ENCODE data around the gene LRMDA. TPM values are rescaled to one million over a fixed set of nuclear protein-coding genes. Genes with fewer than 3 reads are reported as not detected.
A peak's percentile ranks its signal among the peaks of the same experiment; 100 is the strongest.

The LRMDA gene
- total RNA-seq, 1 donor from 2014 or later: 29.9 TPM

- Histone ChIP-seq H3K9me3 (no peaks in the 10 kb centered on the region), H3K27ac (no peak overlapping the region), H3K36me3 (no peaks in the 10 kb centered on the region), H3K4me3 (no peak overlapping the region), H3K27me3 (ENCODE audit: low read depth) (no peaks in the 10 kb centered on the region), H3K4me1 (peaks cover 10% of the 10 kb centered on the region)
- ATAC-seq (no peak), DNase-seq (no peak)
- intact Hi-C loops (cut with DNase I): no loop called here
- TF ChIP-seq, protein P1, sequence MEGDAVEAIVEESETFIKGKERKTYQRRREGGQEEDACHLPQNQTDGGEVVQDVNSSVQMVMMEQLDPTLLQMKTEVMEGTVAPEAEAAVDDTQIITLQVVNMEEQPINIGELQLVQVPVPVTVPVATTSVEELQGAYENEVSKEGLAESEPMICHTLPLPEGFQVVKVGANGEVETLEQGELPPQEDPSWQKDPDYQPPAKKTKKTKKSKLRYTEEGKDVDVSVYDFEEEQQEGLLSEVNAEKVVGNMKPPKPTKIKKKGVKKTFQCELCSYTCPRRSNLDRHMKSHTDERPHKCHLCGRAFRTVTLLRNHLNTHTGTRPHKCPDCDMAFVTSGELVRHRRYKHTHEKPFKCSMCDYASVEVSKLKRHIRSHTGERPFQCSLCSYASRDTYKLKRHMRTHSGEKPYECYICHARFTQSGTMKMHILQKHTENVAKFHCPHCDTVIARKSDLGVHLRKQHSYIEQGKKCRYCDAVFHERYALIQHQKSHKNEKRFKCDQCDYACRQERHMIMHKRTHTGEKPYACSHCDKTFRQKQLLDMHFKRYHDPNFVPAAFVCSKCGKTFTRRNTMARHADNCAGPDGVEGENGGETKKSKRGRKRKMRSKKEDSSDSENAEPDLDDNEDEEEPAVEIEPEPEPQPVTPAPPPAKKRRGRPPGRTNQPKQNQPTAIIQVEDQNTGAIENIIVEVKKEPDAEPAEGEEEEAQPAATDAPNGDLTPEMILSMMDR (IDR thresholded peaks at IDR 0.05): no peak
Measured at GRCh38 chr10:76229341-76229740, 797.9 kb downstream of the LRMDA start.

GRCh38 chr10:76230921-76231285 is 799.5 kb downstream of the LRMDA start:
- H3K4me1 ChIP-seq: peaks cover 10% of the 10 kb centered on the region
- DNase-seq: no peak
- intact Hi-C loops (cut with DNase I): no loop called here

DNA sequence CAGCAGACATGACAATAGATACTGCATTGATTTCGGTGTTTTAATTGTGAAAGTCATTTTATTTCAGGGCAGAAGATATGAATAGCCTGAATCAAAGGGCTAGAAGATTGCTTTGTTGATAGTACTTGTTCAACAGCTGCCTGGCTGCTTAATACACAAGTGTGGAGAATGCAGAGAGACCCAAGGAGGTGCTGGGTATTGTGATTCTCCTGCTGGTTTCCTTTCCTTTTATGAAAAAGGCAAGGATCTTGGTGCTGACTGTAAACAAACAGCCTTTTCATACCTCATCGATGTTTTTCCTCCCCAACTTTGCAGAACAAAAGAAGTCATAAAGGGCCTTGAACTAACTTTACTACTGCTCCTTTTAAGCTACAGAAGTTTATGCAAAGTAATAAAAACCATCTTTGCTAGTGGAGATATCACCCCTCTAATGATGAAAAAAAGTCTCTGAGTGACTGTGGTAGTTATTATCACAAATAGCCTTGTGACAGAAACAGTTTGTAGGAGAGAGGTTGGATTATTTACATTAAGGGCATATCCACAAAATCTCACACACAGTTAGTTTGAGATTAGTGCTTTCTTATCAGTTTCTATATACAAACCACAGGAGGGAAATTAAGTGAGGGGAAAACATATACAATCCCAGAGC is 800.0 kb downstream of the LRMDA start:
- no peak for DNase-seq
- no peak overlapping the region for H3K27ac ChIP-seq
- intact Hi-C loops (cut with DNase I): no loop called here

More at GRCh38 chr10:76230921-76231285, 799.5 kb downstream of the LRMDA start:
- H3K4me3 ChIP-seq: no peak overlapping the region
- no peaks in the 10 kb centered on the region for H3K36me3 ChIP-seq
- TF ChIP-seq, protein P1 (IDR thresholded peaks at IDR 0.05): no peak
- H3K9me3 ChIP-seq: no peaks in the 10 kb centered on the region
- no peaks in the 10 kb centered on the region for H3K27me3 ChIP-seq (ENCODE audit: low read depth)
- ATAC-seq: no peak
- no peak overlapping the region for H3K27ac ChIP-seq

DNA sequence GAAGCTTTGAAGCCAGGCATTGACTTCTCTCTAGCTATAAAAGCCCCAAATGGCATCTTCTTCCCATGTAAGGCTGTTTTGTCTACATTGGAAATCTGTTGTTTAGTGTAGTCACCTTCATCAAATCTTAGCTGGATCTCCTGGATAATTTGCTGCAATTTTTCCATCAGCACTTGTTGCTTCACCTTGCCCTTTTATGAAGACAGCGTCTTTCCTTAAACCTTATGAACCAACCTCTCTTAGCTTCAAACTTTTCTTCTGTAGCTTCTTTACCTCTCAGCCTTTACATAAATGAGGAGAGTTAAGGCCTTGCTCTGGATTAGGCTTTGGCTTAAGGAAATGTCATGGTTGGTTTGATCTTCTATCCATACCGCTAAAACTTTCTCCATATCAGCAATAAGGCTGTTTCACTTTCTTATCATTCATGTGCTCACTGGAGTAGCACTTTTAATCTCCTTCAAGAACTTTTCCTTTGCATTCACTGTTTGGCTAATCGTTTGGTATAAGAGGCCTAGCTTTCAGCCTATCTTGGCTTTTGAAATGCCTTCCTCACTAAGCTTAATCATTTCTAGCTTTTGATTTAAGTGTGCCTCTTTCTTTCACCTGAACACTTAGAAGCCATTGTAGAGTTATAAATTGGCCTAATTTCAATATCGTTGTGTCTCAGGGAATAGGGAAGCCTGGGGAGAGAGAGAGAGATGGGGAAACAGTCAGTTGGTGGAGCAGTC is 803.2 kb downstream of the LRMDA start:
- H3K27me3 ChIP-seq (ENCODE audit: low read depth): no peaks in the 10 kb centered on the region
- H3K4me1 ChIP-seq: peaks cover 10% of the 10 kb centered on the region
- H3K27ac ChIP-seq: no peak overlapping the region
- TF ChIP-seq, protein P1 (IDR thresholded peaks at IDR 0.05): no peak
- intact Hi-C loops (cut with DNase I): no loop called here
- no peak overlapping the region for H3K4me3 ChIP-seq
- no peak for DNase-seq
- H3K9me3 ChIP-seq: no peaks in the 10 kb centered on the region
- ATAC-seq: peak; percentile 52 to 79
- H3K36me3 ChIP-seq: no peaks in the 10 kb centered on the region

More for the DNA sequence above, 800.0 kb downstream of the LRMDA start:
- no peaks in the 10 kb centered on the region for H3K9me3 ChIP-seq
- ATAC-seq: no peak
- TF ChIP-seq, protein P1 (IDR thresholded peaks at IDR 0.05): no peak
- peaks cover 10% of the 10 kb centered on the region for H3K4me1 ChIP-seq
- H3K27me3 ChIP-seq (ENCODE audit: low read depth): no peaks in the 10 kb centered on the region
- H3K36me3 ChIP-seq: no peaks in the 10 kb centered on the region
- no peak overlapping the region for H3K4me3 ChIP-seq

DNA sequence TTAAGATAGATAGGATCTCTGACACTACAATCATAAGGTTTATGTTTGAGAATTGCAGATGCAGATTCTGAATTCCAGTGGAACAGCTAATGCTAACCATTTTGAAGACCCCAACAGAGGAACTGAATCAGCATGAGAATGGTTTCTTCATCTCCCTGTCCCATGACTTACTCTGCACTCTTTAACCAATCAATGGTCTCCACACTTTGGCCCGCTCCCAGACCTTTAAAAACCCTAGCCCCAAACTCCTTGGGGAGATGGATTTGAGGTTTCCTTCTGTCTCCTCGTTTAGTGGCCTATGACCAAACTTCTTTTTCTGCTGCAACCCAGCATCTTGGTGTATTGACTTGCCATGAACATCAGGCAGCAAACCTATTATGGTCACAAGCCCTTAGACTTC is 804.9 kb downstream of the LRMDA start:
- no peak for DNase-seq
- Histone ChIP-seq H3K27ac (no peak overlapping the region), H3K4me1 (peaks cover 1% of the 10 kb centered on the region), H3K4me3 (no peak overlapping the region), H3K36me3 (no peaks in the 10 kb centered on the region), H3K9me3 (no peaks in the 10 kb centered on the region), H3K27me3 (ENCODE audit: low read depth) (no peaks in the 10 kb centered on the region)
- no peak for ATAC-seq
- TF ChIP-seq, protein P1 (IDR thresholded peaks at IDR 0.05): no peak
- intact Hi-C loops (cut with DNase I): no loop called here
